NK-92 treated with Interleukin-12 subunit alpha and Interleukin-12 subunit beta, amount 100 ng/mL, for 24 hours (cell line): ENCODE measurements around the gene RPL31.

Source experiments
- DNase-seq: peaks from one replicate; lab custom pipeline; 2025; lab: John Stamatoyannopoulos, UW

Gene RPL31

GRCh38 chr2:101001691-101002561, at the start of gene RPL31:
Gene RPL31 (plus strand): TSS chr2:101002289. CDS start chr2:101002702, 413 bp downstream.
- DNase-seq: peak; percentile 95

- no peak for DNase-seq
These were observed 49.6 kb upstream of the RPL31 start for GRCh38 chr2:100952512-100952911.

DNA sequence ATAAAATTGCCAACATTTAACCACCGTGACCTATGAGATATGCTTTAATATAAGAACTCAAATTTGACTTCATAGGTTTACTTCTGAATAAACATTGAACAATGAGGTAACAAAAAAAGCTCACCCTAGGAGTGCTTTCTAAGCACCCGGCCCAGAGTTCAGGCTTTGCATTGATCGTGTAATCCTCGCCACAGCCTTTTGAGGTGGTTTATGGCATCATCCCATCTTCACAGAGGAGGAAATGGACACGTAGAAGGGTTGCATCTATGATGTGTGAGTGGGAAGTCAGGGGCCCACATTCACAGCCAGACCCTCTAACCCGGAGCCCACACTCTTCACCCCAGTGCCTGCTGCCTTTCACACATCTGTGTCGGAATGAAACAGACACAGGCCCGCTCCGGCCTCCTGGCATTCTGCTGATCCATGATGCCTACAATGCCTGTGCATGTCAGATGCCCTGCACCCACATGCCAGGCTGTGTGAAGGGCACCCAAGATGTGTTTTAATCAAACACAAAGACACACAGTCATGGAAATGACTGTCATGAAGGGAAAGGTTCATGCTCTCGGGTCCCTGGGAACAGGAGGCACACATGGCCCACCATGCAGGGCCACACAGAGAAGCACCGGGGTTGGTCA, 48.6 kb upstream of the RPL31 start:
- DNase-seq: no peak

GRCh38 chr2:100954044-100954420, 48.1 kb upstream of the RPL31 start:
- DNase-seq: no peak

GRCh38 chr2:100955226-100955625, 46.9 kb upstream of the RPL31 start:
- DNase-seq: no peak

- no peak for DNase-seq
These were observed 46.0 kb upstream of the RPL31 start for GRCh38 chr2:100956081-100956480.

- no peak for DNase-seq
These were observed 44.0 kb upstream of the RPL31 start for GRCh38 chr2:100957996-100958653.

DNA sequence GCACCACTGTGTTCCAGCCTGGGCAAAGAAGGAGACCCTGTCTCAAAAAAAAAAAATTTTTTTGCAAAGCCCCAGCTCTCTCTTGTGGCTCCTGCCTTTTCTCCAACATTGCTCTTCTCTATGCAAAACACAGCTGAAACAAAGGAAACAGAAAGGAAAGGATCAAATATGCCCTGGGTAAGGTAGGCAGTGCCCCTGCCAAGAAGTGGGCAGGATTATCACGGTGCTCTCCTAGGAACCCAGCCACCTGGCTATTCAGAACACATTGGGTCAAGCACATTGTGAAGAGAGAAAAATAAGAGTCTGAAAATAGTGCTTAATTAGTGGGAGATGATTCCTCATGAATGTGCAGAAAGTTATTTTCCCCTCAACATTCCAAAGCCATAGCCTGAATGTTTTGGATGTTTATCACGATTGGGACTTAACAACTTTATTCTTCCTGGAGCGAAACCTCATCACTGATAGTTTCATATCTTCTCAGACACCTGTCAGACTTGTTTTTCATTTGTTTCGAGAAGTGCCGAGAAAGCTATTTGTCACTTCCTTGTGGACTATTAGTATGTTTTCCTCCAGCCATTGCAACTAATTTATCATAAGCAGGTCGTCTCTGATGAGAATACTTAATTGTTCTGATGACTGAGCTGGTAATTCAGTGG, 42.7 kb upstream of the RPL31 start:
- no peak for DNase-seq

- DNase-seq: no peak
These were observed 41.4 kb upstream of the RPL31 start for GRCh38 chr2:100960688-100961087.

- DNase-seq: no peak
These were observed 39.6 kb upstream of the RPL31 start for GRCh38 chr2:100962366-100963025.

GRCh38 chr2:100963026-100963375, 39.1 kb upstream of the RPL31 start:
- no peak for DNase-seq

- no peak for DNase-seq
These were observed 37.9 kb upstream of the RPL31 start for GRCh38 chr2:100964222-100964621.

GRCh38 chr2:100964681-100965169, 37.4 kb upstream of the RPL31 start:
- no peak for DNase-seq

DNA sequence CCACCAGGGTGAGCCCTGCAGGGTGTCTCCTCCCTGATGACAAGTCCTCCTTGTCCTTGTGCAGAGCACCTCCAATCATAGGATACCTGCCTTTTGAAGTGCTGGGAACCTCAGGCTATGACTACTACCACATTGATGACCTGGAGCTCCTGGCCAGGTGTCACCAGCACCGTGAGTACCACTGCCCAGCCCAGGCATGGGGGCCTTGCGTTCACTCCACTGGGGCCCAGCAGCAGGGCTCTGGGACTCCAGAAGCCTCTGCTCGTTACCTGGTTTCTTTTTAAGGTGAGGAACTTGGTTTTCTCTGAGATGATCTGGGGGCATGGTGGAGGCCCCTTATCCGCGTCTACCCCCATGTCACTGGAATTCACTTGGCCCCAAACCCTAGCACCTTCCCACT, 36.5 kb upstream of the RPL31 start:
- DNase-seq: no peak

DNA sequence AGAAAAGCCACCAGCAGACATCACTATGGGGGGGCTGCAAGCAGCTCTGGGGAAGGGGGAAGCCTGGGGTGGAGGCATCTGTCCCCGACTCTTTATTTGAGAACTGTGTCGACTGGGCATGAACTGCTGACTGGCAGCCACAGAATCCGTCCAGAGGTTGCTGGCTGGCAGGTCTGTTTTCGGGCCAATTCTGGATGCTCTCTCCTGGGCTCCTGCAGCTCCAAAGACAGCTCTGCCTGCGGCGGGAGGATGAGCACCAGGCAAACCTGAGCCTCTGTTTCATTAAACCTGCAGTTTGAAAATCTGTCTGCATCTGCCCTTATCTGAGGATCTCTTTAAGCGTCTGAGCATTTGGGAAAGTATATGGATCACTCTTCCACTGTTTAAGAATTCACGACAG, 34.4 kb upstream of the RPL31 start:
- no peak for DNase-seq

GRCh38 chr2:100968146-100969145, 33.6 kb upstream of the RPL31 start:
- DNase-seq: no peak

- DNase-seq: no peak
These were observed 32.1 kb upstream of the RPL31 start for GRCh38 chr2:100969998-100970397.

GRCh38 chr2:100971221-100971620, 30.9 kb upstream of the RPL31 start:
- DNase-seq: no peak

DNA sequence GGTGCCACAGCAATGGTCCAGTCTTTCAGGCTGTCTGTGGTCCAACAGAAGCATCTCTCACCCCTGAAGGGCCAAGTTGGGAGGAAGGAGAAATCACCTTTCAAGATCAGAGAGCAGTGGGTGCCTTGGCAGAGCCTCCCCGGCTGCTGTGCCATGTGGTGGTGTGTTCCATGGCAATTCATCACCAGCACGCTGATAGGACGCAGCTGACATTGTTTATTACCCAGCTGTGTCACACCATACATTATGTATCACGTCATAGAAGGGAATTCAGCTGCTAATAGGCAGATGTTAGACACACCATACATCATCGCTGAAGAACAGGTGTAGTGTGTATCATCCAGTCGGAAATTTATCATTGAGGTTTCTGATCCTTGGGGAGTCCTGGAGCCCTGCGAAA, 29.6 kb upstream of the RPL31 start:
- DNase-seq: no peak

DNA sequence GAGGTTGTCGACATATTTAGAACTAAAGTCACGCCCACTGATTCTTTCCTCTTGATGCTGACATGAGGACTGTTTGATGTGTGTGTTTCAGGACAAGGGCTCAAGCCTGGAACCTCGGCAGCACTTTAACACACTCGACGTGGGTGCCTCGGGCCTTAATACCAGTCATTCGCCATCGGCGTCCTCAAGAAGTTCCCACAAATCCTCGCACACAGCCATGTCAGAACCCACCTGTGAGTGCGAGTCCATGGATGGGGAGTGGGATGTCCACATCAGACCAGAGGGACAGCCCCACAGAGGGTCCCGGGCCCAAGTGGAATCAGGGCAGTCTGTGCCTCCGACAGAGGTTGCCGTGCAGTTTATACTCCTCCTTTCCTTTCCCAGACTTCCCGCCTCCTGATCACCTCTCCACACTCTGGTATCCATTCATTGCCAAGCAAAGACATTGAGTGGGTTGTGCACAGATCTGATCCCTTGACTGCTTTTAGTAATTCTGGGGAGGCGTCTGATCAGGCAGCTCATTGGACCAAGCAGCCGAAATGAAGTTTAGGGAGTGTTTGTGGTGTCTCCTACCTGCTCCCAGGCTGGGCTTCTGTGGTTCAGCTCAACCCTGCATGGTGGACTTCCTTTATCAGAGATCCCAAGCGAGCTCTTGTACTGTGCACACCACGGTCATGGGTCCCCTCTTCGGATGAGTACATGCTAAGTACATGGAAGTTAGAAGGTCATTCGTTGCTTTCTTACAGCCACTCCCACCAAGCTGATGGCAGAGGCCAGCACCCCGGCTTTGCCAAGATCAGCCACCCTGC, 27.2 kb upstream of the RPL31 start:
- no peak for DNase-seq
